ENCODE results near the gene DYNC2H1.

DYNC2H1 gene

GRCh38 chr11:103108933-103109817 is at the start of gene DYNC2H1:
DYNC2H1 (plus strand) TSS chr11:103109426; CDS start chr11:103109575, 149 bp downstream.
- H3K27ac ChIP-seq (ENCODE audit: low read length): no peak within 1 kb of the TSS
- peak within 1 kb of the TSS; percentile 53 for H3K9ac ChIP-seq (ENCODE audit: low read length)
- no peaks in the 10 kb centered on the region for H3K9me3 ChIP-seq (ENCODE audit: control insufficient read depth, low read depth, low read length)
- no peaks in the 10 kb centered on the region for H3K36me3 ChIP-seq (ENCODE audit: control insufficient read depth, low read depth, low read length)
- no peaks in the 10 kb centered on the region for H3K27me3 ChIP-seq (ENCODE audit: control insufficient read depth, insufficient read depth, low read length)
- H3K4me1 ChIP-seq (ENCODE audit: control insufficient read depth, low read depth, low read length): peaks cover 3% of the 10 kb centered on the region
- peak within 1 kb of the TSS; percentile 69 for H3K4me3 ChIP-seq (ENCODE audit: low read length)

GRCh38 chr11:103061656-103062055 is 47.6 kb upstream of the DYNC2H1 start:
- Histone ChIP-seq H3K36me3 (ENCODE audit: control insufficient read depth, low read depth, low read length) (peaks cover 70% of the 10 kb centered on the region), H3K4me3 (ENCODE audit: low read length) (no peak overlapping the region), H3K27me3 (ENCODE audit: control insufficient read depth, insufficient read depth, low read length) (no peaks in the 10 kb centered on the region)

GRCh38 chr11:103067118-103067517 is 42.1 kb upstream of the DYNC2H1 start:
- H3K36me3 ChIP-seq (ENCODE audit: control insufficient read depth, low read depth, low read length): peaks cover 49% of the 10 kb centered on the region
- no peak overlapping the region for H3K4me3 ChIP-seq (ENCODE audit: low read length)
- peaks cover 8% of the 10 kb centered on the region for H3K4me1 ChIP-seq (ENCODE audit: control insufficient read depth, low read depth, low read length)
- no peak overlapping the region for H3K9ac ChIP-seq (ENCODE audit: low read length)
- no peaks in the 10 kb centered on the region for H3K27me3 ChIP-seq (ENCODE audit: control insufficient read depth, insufficient read depth, low read length)
- H3K9me3 ChIP-seq (ENCODE audit: control insufficient read depth, low read depth, low read length): no peaks in the 10 kb centered on the region
- no peak overlapping the region for H3K27ac ChIP-seq (ENCODE audit: low read length)

More at GRCh38 chr11:103061656-103062055, 47.6 kb upstream of the DYNC2H1 start:
- H3K9me3 ChIP-seq (ENCODE audit: control insufficient read depth, low read depth, low read length): no peaks in the 10 kb centered on the region
- H3K27ac ChIP-seq (ENCODE audit: low read length): no peak overlapping the region
- H3K4me1 ChIP-seq (ENCODE audit: control insufficient read depth, low read depth, low read length): no peaks in the 10 kb centered on the region
- no peak overlapping the region for H3K9ac ChIP-seq (ENCODE audit: low read length)

- Histone ChIP-seq H3K36me3 (ENCODE audit: control insufficient read depth, low read depth, low read length) (peaks cover 32% of the 10 kb centered on the region), H3K27me3 (ENCODE audit: control insufficient read depth, insufficient read depth, low read length) (no peaks in the 10 kb centered on the region), H3K4me1 (ENCODE audit: control insufficient read depth, low read depth, low read length) (peaks cover 8% of the 10 kb centered on the region), H3K27ac (ENCODE audit: low read length) (peak overlapping the region; percentile 54), H3K4me3 (ENCODE audit: low read length) (no peak overlapping the region), H3K9me3 (ENCODE audit: control insufficient read depth, low read depth, low read length) (no peaks in the 10 kb centered on the region), H3K9ac (ENCODE audit: low read length) (no peak overlapping the region)
These were observed 39.9 kb upstream of the DYNC2H1 start for GRCh38 chr11:103069367-103069766.

- H3K27me3 ChIP-seq (ENCODE audit: control insufficient read depth, insufficient read depth, low read length): no peaks in the 10 kb centered on the region
- no peak overlapping the region for H3K27ac ChIP-seq (ENCODE audit: low read length)
- H3K9ac ChIP-seq (ENCODE audit: low read length): no peak overlapping the region
- no peak overlapping the region for H3K4me3 ChIP-seq (ENCODE audit: low read length)
- peaks cover 28% of the 10 kb centered on the region for H3K36me3 ChIP-seq (ENCODE audit: control insufficient read depth, low read depth, low read length)
- H3K9me3 ChIP-seq (ENCODE audit: control insufficient read depth, low read depth, low read length): no peaks in the 10 kb centered on the region
- peaks cover 8% of the 10 kb centered on the region for H3K4me1 ChIP-seq (ENCODE audit: control insufficient read depth, low read depth, low read length)
These were observed 39.1 kb upstream of the DYNC2H1 start for GRCh38 chr11:103070142-103070541.

- no peak overlapping the region for H3K4me3 ChIP-seq (ENCODE audit: low read length)
- no peak overlapping the region for H3K9ac ChIP-seq (ENCODE audit: low read length)
- H3K4me1 ChIP-seq (ENCODE audit: control insufficient read depth, low read depth, low read length): peaks cover 8% of the 10 kb centered on the region
- no peaks in the 10 kb centered on the region for H3K9me3 ChIP-seq (ENCODE audit: control insufficient read depth, low read depth, low read length)
- no peak overlapping the region for H3K27ac ChIP-seq (ENCODE audit: low read length)
- H3K36me3 ChIP-seq (ENCODE audit: control insufficient read depth, low read depth, low read length): peaks cover 29% of the 10 kb centered on the region
- H3K27me3 ChIP-seq (ENCODE audit: control insufficient read depth, insufficient read depth, low read length): no peaks in the 10 kb centered on the region
These were observed 38.2 kb upstream of the DYNC2H1 start for GRCh38 chr11:103071008-103071407.

GRCh38 chr11:103076361-103076760 is 32.9 kb upstream of the DYNC2H1 start:
- H3K9me3 ChIP-seq (ENCODE audit: control insufficient read depth, low read depth, low read length): no peaks in the 10 kb centered on the region
- H3K4me1 ChIP-seq (ENCODE audit: control insufficient read depth, low read depth, low read length): no peaks in the 10 kb centered on the region
- peaks cover 62% of the 10 kb centered on the region for H3K36me3 ChIP-seq (ENCODE audit: control insufficient read depth, low read depth, low read length)
- no peak overlapping the region for H3K9ac ChIP-seq (ENCODE audit: low read length)
- no peak overlapping the region for H3K4me3 ChIP-seq (ENCODE audit: low read length)
- no peaks in the 10 kb centered on the region for H3K27me3 ChIP-seq (ENCODE audit: control insufficient read depth, insufficient read depth, low read length)
- H3K27ac ChIP-seq (ENCODE audit: low read length): no peak overlapping the region

GRCh38 chr11:103077554-103077953 is 31.7 kb upstream of the DYNC2H1 start:
- H3K27me3 ChIP-seq (ENCODE audit: control insufficient read depth, insufficient read depth, low read length): no peaks in the 10 kb centered on the region
- no peaks in the 10 kb centered on the region for H3K9me3 ChIP-seq (ENCODE audit: control insufficient read depth, low read depth, low read length)
- H3K4me1 ChIP-seq (ENCODE audit: control insufficient read depth, low read depth, low read length): no peaks in the 10 kb centered on the region
- peaks cover 74% of the 10 kb centered on the region for H3K36me3 ChIP-seq (ENCODE audit: control insufficient read depth, low read depth, low read length)
- no peak overlapping the region for H3K9ac ChIP-seq (ENCODE audit: low read length)
- no peak overlapping the region for H3K4me3 ChIP-seq (ENCODE audit: low read length)
- no peak overlapping the region for H3K27ac ChIP-seq (ENCODE audit: low read length)

GRCh38 chr11:103078710-103079109 is 30.5 kb upstream of the DYNC2H1 start:
- Histone ChIP-seq H3K27ac (ENCODE audit: low read length) (no peak overlapping the region), H3K9me3 (ENCODE audit: control insufficient read depth, low read depth, low read length) (no peaks in the 10 kb centered on the region), H3K4me3 (ENCODE audit: low read length) (no peak overlapping the region), H3K4me1 (ENCODE audit: control insufficient read depth, low read depth, low read length) (no peaks in the 10 kb centered on the region), H3K36me3 (ENCODE audit: control insufficient read depth, low read depth, low read length) (peaks cover 82% of the 10 kb centered on the region), H3K27me3 (ENCODE audit: control insufficient read depth, insufficient read depth, low read length) (no peaks in the 10 kb centered on the region), H3K9ac (ENCODE audit: low read length) (no peak overlapping the region)

- no peak overlapping the region for H3K27ac ChIP-seq (ENCODE audit: low read length)
- H3K9me3 ChIP-seq (ENCODE audit: control insufficient read depth, low read depth, low read length): no peaks in the 10 kb centered on the region
- H3K9ac ChIP-seq (ENCODE audit: low read length): no peak overlapping the region
- H3K27me3 ChIP-seq (ENCODE audit: control insufficient read depth, insufficient read depth, low read length): no peaks in the 10 kb centered on the region
- peaks cover 91% of the 10 kb centered on the region for H3K36me3 ChIP-seq (ENCODE audit: control insufficient read depth, low read depth, low read length)
- H3K4me1 ChIP-seq (ENCODE audit: control insufficient read depth, low read depth, low read length): no peaks in the 10 kb centered on the region
- H3K4me3 ChIP-seq (ENCODE audit: low read length): no peak overlapping the region
These were observed 29.4 kb upstream of the DYNC2H1 start for GRCh38 chr11:103079833-103080232.

GRCh38 chr11:103085758-103086365 is 23.4 kb upstream of the DYNC2H1 start:
- H3K9me3 ChIP-seq (ENCODE audit: control insufficient read depth, low read depth, low read length): no peaks in the 10 kb centered on the region
- H3K36me3 ChIP-seq (ENCODE audit: control insufficient read depth, low read depth, low read length): peaks cover 65% of the 10 kb centered on the region
- no peak overlapping the region for H3K27ac ChIP-seq (ENCODE audit: low read length)

More at GRCh38 chr11:103085758-103086365, 23.4 kb upstream of the DYNC2H1 start:
- Histone ChIP-seq H3K9ac (ENCODE audit: low read length) (no peak overlapping the region), H3K4me1 (ENCODE audit: control insufficient read depth, low read depth, low read length) (no peaks in the 10 kb centered on the region), H3K27me3 (ENCODE audit: control insufficient read depth, insufficient read depth, low read length) (no peaks in the 10 kb centered on the region), H3K4me3 (ENCODE audit: low read length) (no peak overlapping the region)
